SU-DHL-6 (cell line): ENCODE results near the gene MYLK.

ENCODE experiments used
- H2AFZ ChIP-seq: fragments of 200-600 bp; sonication (generic); 2 replicates; pipeline ENCODE4 v1.6.1; 2014; ENCODE audit warnings: low read depth, mild to moderate bottlenecking, moderate library complexity, mixed read lengths, antibody characterized with exemption, low read length; ENCODE audit not compliant: severe bottlenecking
- H3F3A ChIP-seq: fragments of 200-600 bp; shearing (Covaris generic); 2 replicates; pipeline ENCODE4 v1.6.0; 2016; ENCODE audit warnings: antibody characterized with exemption, mild to moderate bottlenecking; ENCODE audit not compliant: insufficient read depth
- H3K27ac ChIP-seq: fragments of 200-600 bp; sonication (generic); 2 replicates; pipeline ENCODE4 v1.5.1; 2016; ENCODE audit warnings: low read depth, mild to moderate bottlenecking, low read length, moderate library complexity, mixed read lengths
- H3K27me3 ChIP-seq: fragments of 200-600 bp; sonication (generic), shearing (Covaris generic); 2 replicates; pipeline ENCODE4 v1.6.0; 2014; ENCODE audit warnings: mild to moderate bottlenecking, low read length
- H3K36me3 ChIP-seq: fragments of 200-600 bp; sonication (generic); 2 replicates; pipeline ENCODE4 v1.6.1; 2014; ENCODE audit warnings: mild to moderate bottlenecking, low read length, mixed read lengths
- H3K4me2 ChIP-seq: fragments of 300-600, 200-600 bp; shearing (Covaris generic), sonication (generic); 2 replicates; pipeline ENCODE4 v1.6.0; 2014; ENCODE audit warnings: low read length, low read depth, mild to moderate bottlenecking; ENCODE audit not compliant: poor library complexity, severe bottlenecking
- H3K4me3 ChIP-seq: fragments of 200-600 bp; sonication (generic); 2 replicates; pipeline ENCODE4 v1.5.1; 2014; ENCODE audit warnings: antibody characterized with exemption, low read length, mild to moderate bottlenecking, mixed read lengths; ENCODE audit not compliant: insufficient read depth, poor library complexity, severe bottlenecking
- H3K79me2 ChIP-seq: fragments of 200-600 bp; sonication (generic); 2 replicates; pipeline ENCODE4 v1.6.1; 2014; ENCODE audit warnings: mild to moderate bottlenecking, low read length, moderate library complexity; ENCODE audit not compliant: insufficient read depth
- H3K9ac ChIP-seq: fragments of 200-600 bp; sonication (generic); 2 replicates; pipeline ENCODE4 v1.7.0; 2014; ENCODE audit warnings: mild to moderate bottlenecking, low read length
- H3K9me2 ChIP-seq: fragments of 200-600 bp; sonication (generic); replicated peaks from 2 replicates; pipeline ENCODE4 v1.6.1; 2014; ENCODE audit warnings: low read length; ENCODE audit not compliant: insufficient read depth
- H3K9me3 ChIP-seq: fragments of 200-600 bp; sonication (generic); 2 replicates; pipeline ENCODE4 v1.6.1; 2014; ENCODE audit warnings: low read length, mixed read lengths; ENCODE audit not compliant: insufficient read depth
- H4K20me1 ChIP-seq: fragments of 200-600 bp; sonication (generic); 2 replicates; pipeline ENCODE4 v1.6.1; 2014; ENCODE audit warnings: low read depth, mild to moderate bottlenecking, antibody characterized with exemption, low read length, moderate library complexity, mixed read lengths
- EZH2phosphoT487 ChIP-seq: fragments of 200-600 bp; sonication (generic), shearing (Covaris generic); conservative IDR thresholded peaks from 2 replicates; pipeline ENCODE4 v1.6.1; 2018; ENCODE audit warnings: mild to moderate bottlenecking, antibody characterized with exemption, low read length, moderate library complexity, mixed read lengths
- TF ChIP-seq, protein P1 (sequence below): fragments of 200-600 bp; sonication (generic); IDR thresholded peaks from one replicate; pipeline ENCODE4 v1.5.1; 2017; ENCODE audit warnings: antibody characterized with exemption, mild to moderate bottlenecking, low read length, moderate library complexity; ENCODE audit not compliant: insufficient read depth, poor library complexity, severe bottlenecking

Gene MYLK

GRCh38 chr3:123621186-123621849 is 262.8 kb downstream of the MYLK start:
- Histone ChIP-seq H3K4me2 (no peak overlapping the region), H4K20me1 (no peaks in the 10 kb centered on the region), H3K27ac (no peak overlapping the region), H2AFZ (no peak overlapping the region), H3K36me3 (no peaks in the 10 kb centered on the region), H3K9ac (no peak overlapping the region), H3K79me2 (no peaks in the 10 kb centered on the region), H3K4me3 (no peak overlapping the region), H3K27me3 (no peaks in the 10 kb centered on the region), H3K9me2 (no peaks in the 10 kb centered on the region), H3F3A (no peaks in the 10 kb centered on the region), H3K9me3 (no peaks in the 10 kb centered on the region)
- TF ChIP-seq EZH2phosphoT487 = no peak
- TF ChIP-seq, protein P1, sequence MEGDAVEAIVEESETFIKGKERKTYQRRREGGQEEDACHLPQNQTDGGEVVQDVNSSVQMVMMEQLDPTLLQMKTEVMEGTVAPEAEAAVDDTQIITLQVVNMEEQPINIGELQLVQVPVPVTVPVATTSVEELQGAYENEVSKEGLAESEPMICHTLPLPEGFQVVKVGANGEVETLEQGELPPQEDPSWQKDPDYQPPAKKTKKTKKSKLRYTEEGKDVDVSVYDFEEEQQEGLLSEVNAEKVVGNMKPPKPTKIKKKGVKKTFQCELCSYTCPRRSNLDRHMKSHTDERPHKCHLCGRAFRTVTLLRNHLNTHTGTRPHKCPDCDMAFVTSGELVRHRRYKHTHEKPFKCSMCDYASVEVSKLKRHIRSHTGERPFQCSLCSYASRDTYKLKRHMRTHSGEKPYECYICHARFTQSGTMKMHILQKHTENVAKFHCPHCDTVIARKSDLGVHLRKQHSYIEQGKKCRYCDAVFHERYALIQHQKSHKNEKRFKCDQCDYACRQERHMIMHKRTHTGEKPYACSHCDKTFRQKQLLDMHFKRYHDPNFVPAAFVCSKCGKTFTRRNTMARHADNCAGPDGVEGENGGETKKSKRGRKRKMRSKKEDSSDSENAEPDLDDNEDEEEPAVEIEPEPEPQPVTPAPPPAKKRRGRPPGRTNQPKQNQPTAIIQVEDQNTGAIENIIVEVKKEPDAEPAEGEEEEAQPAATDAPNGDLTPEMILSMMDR = no peak

GRCh38 chr3:123620343-123620742 is 263.8 kb downstream of the MYLK start:
- H3K36me3 ChIP-seq = no peaks in the 10 kb centered on the region
- H2AFZ ChIP-seq = no peak overlapping the region
- no peaks in the 10 kb centered on the region for H4K20me1 ChIP-seq
- no peaks in the 10 kb centered on the region for H3K9me2 ChIP-seq
- no peak for TF ChIP-seq EZH2phosphoT487
- TF ChIP-seq, protein P1 = no peak
- H3K79me2 ChIP-seq = no peaks in the 10 kb centered on the region
- H3K4me3 ChIP-seq = no peak overlapping the region
- H3K9ac ChIP-seq = no peak overlapping the region
- H3F3A ChIP-seq = no peaks in the 10 kb centered on the region
- H3K27ac ChIP-seq = no peak overlapping the region
- no peaks in the 10 kb centered on the region for H3K27me3 ChIP-seq
- H3K9me3 ChIP-seq = no peaks in the 10 kb centered on the region
- H3K4me2 ChIP-seq = no peak overlapping the region

- TF ChIP-seq, protein P1 = no peak
- no peak for TF ChIP-seq EZH2phosphoT487
- Histone ChIP-seq H2AFZ (no peak overlapping the region), H3K4me3 (no peak overlapping the region), H4K20me1 (no peaks in the 10 kb centered on the region), H3K4me2 (no peak overlapping the region), H3K9ac (no peak overlapping the region), H3K27ac (no peak overlapping the region), H3F3A (no peaks in the 10 kb centered on the region), H3K36me3 (no peaks in the 10 kb centered on the region), H3K9me3 (no peaks in the 10 kb centered on the region), H3K9me2 (no peaks in the 10 kb centered on the region), H3K79me2 (no peaks in the 10 kb centered on the region), H3K27me3 (no peaks in the 10 kb centered on the region)
Measured at GRCh38 chr3:123618768-123619484, 265.2 kb downstream of the MYLK start.
